Astrocyte of the hippocampus (primary cell): ENCODE results near the gene LMTK2.

Experiments used
- DNase-seq: peaks from one replicate; pipeline ENCODE4 v3.0.0; 2011; ENCODE audit warnings: low read depth, low spot score

Gene LMTK2

GRCh38 chr7:98106647-98107312 is at the start of gene LMTK2:
Gene LMTK2, plus strand, starts transcription at chr7:98106862. Its CDS starts 316 bp downstream, at chr7:98107178.
- peak; percentile 98 for DNase-seq

DNA sequence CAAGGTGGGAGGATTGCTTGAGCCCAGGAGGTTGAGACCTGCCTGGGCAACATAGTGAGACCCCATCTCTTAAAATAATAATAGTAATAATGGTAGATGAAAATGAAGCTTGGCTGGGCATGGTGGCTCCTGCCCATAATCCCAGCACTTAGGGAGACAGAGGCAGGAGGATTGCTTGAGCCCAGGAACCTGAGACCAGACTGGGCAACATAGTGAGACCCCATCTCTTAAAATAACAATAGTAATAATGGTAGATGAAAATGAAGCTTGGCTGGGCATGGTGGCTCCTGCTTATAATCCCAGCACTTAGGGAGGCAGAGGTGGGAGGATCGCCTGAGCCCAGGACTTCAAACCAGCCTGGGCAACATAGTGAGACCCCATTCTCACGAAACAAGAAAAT is 49.5 kb upstream of the LMTK2 start:
- no peak for DNase-seq

- DNase-seq, result no peak
Observed at GRCh38 chr7:98058186-98058585, 48.5 kb upstream of the LMTK2 start.

DNA sequence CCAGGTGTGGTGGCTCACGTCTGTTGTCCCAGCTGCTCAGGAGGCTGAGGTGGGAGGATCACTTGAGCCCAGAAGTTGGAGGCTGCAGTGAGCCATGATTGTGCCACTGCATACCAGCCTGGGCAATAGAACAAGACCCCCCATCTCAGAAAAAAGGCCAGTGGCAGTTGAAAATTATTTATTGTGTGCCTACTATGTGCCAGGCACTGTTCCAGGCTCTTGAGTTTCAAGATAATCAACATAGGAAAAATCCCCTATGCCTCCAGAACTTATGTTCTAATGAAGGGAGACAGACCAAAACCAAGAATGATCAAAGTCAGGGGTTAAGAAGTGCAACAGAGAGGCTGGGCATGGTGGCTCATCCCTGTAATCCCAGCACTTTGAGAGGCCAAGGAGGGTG is 42.4 kb upstream of the LMTK2 start:
- DNase-seq, result no peak

DNA sequence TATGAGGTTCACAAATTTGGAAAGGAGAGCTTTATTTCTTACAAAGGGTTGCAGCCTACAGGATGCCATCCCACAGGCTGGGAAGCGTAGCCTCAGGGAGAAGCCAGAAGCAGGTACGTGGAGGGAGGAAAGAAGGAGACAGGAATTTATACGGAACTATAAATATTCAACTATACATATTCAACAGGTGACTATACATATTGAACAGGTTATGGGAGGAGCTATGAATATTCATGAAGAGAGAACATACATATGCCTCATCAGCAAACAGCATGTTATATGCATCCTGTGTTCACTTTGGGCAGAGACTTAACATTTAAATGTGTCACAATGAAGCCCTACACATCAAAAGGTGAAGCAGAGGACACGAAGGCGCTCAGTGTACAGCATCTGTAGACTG is 40.5 kb upstream of the LMTK2 start:
- no peak for DNase-seq

DNA sequence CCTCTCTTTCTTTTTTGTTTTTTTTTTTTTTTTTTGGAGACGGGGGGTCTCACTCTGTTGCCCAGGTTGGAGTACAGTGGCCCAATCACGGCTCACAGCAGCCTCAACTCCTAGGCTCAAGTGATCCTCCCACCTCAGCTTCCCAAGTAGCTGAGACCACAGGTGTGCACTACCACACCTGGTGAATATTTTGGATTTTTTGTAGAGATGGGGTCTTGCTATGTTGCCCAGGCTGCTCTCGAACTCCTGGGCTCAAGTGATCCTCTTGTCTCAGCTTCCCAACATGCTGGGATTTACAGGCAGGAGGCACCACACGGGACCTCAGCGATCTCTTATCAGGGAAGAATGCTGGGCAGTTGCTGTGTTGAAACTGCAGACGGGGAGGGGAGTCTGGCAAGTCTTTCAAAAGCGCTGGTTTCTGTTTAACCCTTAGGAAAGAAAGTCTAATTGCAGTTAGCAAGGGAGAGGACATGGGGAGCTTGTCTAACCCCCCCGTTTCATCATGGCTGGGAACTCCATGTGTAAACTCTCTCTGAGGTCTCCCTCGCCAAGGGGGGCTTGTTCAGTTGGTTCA is 39.6 kb upstream of the LMTK2 start:
- DNase-seq, result no peak

GRCh38 chr7:98073047-98073446 is 33.6 kb upstream of the LMTK2 start:
- no peak for DNase-seq

- DNase-seq, result no peak
Observed at GRCh38 chr7:98075801-98076200, 30.9 kb upstream of the LMTK2 start.

DNA sequence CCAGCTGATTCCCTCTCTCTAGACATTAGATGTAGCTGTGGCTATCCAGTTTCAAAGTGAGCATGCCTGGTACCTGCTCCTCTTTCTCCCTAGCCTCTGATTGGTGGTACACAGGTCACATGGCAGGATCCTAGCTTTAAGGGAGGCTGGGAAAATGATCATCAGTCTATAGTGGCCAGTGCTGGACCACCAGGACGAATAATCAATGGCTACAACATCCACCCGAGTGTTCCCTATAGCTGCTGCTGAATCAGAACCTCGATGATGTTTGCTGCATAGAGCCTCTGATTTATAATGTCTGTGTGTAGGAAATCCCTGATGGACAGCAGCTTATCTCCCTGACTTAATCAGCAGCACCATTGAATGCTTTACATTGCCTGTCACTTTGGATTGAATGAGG is 28.9 kb upstream of the LMTK2 start:
- no peak for DNase-seq

DNA sequence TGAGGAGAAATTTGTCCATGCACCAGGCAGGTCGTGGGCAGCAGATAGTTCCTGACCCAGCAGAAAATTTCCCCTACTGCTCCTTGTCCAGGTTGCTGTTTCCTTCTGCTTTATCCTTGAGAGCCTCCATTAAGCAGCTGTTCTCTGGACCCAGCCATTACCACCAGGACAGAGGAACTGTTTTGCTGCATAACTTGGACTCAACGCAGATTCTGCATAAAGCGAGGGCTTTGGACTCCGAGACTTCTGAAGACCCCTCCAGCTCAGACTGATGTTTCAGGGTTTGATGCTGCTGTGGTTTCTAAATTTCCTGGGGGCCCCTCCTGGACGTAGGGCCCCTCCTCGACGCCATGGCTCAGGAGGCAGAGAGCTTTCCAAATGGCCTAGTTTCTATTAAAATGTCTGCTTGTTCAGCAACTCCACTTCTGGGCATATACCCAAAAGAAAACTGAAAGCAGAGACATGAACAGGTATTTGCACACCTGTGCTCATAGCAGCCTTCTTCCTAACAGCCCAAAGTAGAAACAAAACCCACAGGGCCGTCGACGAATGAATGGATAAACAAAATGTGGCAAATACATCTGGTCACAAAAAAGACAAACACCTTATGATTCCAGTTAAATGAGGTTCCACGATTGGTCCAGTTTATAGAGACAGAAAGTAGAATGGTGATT is 28.3 kb upstream of the LMTK2 start:
- DNase-seq, result no peak

GRCh38 chr7:98079891-98080648 is 26.6 kb upstream of the LMTK2 start:
- no peak for DNase-seq

GRCh38 chr7:98081319-98081718 is 25.3 kb upstream of the LMTK2 start:
- no peak for DNase-seq

DNA sequence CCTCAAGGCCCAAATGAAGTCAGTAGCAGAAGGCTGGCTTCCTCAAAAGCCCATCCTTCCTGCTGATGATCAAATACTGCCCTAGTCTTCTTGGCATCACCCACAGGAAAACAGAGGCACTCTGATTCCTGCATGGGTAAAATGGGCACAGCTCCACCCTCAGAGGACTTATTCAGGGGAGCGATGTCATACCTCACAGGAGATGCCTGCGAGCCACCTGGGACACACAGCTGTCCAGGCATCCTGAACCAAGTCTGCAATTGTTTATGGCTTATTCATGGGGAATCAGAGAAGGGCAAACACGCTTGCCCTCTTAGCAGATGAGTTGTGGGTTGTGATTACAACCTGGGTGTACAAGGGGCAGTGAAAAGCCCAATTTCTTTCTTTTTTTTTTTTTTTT is 22.0 kb upstream of the LMTK2 start:
- DNase-seq, result no peak

- DNase-seq, result no peak
Observed at GRCh38 chr7:98085674-98086073, 21.0 kb upstream of the LMTK2 start.

- no peak for DNase-seq
Observed at GRCh38 chr7:98086281-98086718, 20.4 kb upstream of the LMTK2 start.

DNA sequence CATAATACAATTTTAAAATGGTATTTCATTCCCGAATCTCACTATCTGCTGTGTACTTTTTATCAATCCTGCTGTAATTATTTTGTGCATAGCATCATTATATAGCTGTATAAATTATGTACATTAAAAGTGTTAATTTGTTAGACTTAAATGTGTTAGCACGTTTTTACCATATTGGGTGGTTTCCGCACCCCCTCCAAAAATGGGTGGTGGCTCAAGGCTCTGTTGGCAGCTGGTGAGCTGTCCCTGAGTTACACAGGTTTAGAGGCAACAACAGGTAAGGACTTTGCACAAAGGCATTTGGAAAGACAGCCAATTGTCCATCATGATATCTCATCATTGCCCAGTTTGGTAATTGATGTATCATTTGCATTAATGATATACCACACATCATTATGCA is 18.6 kb upstream of the LMTK2 start:
- DNase-seq, result no peak

DNA sequence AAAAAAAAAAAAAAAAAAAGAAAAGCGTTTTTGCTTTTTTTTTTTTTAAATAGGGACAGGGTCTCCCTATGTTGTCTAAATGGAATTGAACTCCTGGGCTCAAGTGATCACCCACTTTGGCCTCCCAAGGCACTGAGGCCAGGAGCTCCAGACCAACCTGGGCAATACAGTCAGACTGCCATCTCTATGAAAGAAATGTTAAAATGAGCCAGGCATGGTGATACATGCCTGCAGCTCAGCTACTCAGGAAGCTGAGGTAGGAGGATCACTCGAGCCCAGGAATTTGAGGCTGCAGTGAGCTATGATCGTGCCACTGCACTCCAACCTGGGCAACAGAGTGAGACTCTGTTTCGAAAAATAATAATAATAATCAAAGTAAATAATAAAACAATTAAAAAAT is 16.5 kb upstream of the LMTK2 start:
- no peak for DNase-seq

DNA sequence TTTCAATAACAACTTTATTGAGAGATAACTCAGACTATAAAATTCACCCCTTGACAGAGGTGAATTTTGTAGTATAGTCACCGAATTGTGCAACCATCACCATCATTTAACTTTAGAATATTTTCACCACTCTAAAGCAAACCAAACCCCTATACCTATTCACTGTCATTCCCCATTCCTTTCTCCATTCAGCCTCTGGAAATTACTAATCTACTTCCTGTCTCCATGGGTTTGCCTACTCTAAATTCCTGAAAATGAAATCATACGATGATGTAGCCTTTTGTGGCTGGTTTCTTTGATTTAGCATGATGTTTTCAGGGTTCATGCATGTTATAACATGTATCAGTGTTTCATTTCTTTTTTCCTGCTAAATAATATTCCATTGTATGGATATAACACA is 15.6 kb upstream of the LMTK2 start:
- DNase-seq, result no peak

- no peak for DNase-seq
Observed at GRCh38 chr7:98091523-98091922, 15.1 kb upstream of the LMTK2 start.

- no peak for DNase-seq
Observed at GRCh38 chr7:98097042-98097645, 9.5 kb upstream of the LMTK2 start.

GRCh38 chr7:98100088-98100487 is 6.6 kb upstream of the LMTK2 start:
- DNase-seq, result no peak

DNA sequence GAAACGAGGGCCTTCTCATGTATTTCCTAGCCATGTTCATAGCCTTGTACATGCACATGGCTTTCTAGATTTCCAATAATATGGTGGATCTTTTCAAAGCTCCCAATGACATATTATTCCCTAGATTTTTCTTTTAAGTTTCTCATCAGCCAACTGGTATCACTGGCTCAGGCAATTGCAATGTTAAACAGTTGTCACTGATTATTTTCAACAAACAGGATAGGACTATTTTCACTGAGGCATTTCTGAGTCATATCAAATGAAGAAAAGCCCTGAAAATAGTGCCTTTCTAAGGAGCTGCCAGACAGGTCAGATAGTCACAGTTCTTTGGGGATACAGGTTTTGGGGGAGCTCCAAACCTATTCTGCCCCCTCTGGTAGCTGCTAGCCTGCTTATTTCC is 4.5 kb upstream of the LMTK2 start:
- no peak for DNase-seq
